HUES48 (cell line): ENCODE data around the gene TNFSF13B.

ENCODE experiments used
- H3K27ac ChIP-seq: one replicate; pipeline ENCODE4 v1.7.0; 2013; ENCODE audit warnings: low read depth, low read length, inconsistent platforms
- H3K27me3 ChIP-seq: 2 replicates; pipeline ENCODE4 v1.6.1; 2013; ENCODE audit warnings: mild to moderate bottlenecking, low read length; ENCODE audit not compliant: control insufficient read depth, insufficient read depth
- H3K36me3 ChIP-seq: 2 replicates; pipeline ENCODE4 v1.6.1; 2013; ENCODE audit warnings: low read length; ENCODE audit not compliant: control insufficient read depth, insufficient read depth
- H3K4me1 ChIP-seq: 2 replicates; pipeline ENCODE4 v1.6.1; 2013; ENCODE audit warnings: mild to moderate bottlenecking, low read length; ENCODE audit not compliant: control insufficient read depth, insufficient read depth
- H3K4me3 ChIP-seq: 2 replicates; pipeline ENCODE4 v1.5.1; 2013; ENCODE audit warnings: mild to moderate bottlenecking, low read depth, low read length
- H3K9ac ChIP-seq: 2 replicates; pipeline ENCODE4 v1.6.1; 2013; ENCODE audit warnings: mild to moderate bottlenecking, low read depth, low read length, moderate library complexity
- H3K9me3 ChIP-seq: 2 replicates; pipeline ENCODE4 v1.6.1; 2013; ENCODE audit warnings: low read length; ENCODE audit not compliant: control insufficient read depth, insufficient read depth

Gene TNFSF13B, protein sequence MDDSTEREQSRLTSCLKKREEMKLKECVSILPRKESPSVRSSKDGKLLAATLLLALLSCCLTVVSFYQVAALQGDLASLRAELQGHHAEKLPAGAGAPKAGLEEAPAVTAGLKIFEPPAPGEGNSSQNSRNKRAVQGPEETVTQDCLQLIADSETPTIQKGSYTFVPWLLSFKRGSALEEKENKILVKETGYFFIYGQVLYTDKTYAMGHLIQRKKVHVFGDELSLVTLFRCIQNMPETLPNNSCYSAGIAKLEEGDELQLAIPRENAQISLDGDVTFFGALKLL

GRCh38 chr13:108269601-108270328 lies at the start of gene TNFSF13B:
TNFSF13B (plus strand) TSS chr13:108269718; CDS start chr13:108269896, 178 bp downstream.
- no peaks in the 10 kb centered on the region for H3K27me3 ChIP-seq
- no peaks in the 10 kb centered on the region for H3K9me3 ChIP-seq
- no peak within 1 kb of the TSS for H3K4me3 ChIP-seq
- H3K4me1 ChIP-seq: no peaks in the 10 kb centered on the region
- H3K9ac ChIP-seq: no peak within 1 kb of the TSS
- no peaks in the 10 kb centered on the region for H3K36me3 ChIP-seq
- no peak within 1 kb of the TSS for H3K27ac ChIP-seq

DNA sequence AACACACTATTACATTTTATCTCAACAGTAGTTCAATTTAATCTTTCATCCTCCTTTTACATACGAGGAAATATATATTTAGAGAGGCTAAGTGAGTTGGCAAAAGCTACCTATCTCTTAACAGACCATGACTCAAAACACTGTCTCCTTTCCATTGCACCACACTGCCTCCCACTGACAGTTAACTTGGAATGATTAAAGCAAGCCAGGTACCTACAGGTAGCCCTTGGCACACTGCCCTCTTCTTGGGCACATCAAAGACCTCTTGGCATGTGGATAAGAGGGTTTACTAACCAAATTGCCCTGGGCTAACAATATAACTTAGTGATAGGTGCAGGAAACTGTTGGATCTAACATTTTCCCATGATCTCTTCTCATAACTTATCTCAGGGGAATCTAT lies 49.5 kb upstream of the TNFSF13B start:
- H3K36me3 ChIP-seq: no peaks in the 10 kb centered on the region
- H3K9ac ChIP-seq: no peak overlapping the region

DNA sequence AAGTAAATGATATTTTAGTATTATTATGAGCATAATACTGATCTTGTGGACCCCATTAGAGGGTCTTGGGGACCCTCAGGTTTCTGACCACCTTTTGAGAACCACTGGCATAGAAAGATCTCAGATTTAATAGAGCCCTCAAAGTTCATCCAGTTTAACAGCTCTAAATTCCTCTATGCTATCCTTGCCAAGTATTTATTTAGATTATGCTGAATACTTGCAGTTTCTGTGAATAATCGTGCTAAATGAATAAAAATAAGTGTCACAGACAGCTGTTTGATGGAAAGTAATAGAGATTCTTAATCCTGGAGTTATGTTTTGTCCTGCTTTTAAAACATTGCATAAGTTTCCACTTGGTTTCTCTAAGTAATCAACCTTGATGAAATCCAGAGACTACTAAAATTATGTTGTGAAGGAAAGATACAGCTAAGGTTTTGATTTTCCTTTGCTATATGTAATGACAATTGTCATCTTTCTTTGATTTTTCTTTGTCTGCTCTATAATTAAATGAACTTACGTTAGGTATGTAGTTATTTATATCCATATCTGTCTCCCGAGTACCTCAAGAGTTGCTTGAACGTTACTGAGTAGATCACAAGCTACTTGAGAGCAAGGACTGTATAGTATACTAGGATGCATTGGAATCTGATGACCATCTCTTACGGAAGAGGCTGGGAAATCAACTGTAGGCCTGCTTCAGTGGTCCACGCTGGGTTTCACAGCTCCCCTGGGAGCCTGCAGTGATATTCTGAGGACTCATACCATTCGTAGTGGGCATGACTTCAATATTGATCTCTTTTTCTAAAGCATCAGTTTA lies 45.6 kb upstream of the TNFSF13B start:
- no peaks in the 10 kb centered on the region for H3K27me3 ChIP-seq
- no peaks in the 10 kb centered on the region; the same call in 1 of the 2 replicates for H3K4me1 ChIP-seq
- H3K27ac ChIP-seq: no peak overlapping the region
- H3K4me3 ChIP-seq: no peak overlapping the region
- no peak overlapping the region for H3K9ac ChIP-seq
- H3K9me3 ChIP-seq: no peaks in the 10 kb centered on the region
- no peaks in the 10 kb centered on the region for H3K36me3 ChIP-seq

More for the DNA sequence above, 49.5 kb upstream of the TNFSF13B start:
- Histone ChIP-seq H3K27ac (no peak overlapping the region), H3K27me3 (no peaks in the 10 kb centered on the region), H3K9me3 (no peaks in the 10 kb centered on the region), H3K4me3 (no peak overlapping the region), H3K4me1 (peaks cover 3% of the 10 kb centered on the region; the same call in 1 of the 2 replicates)

DNA sequence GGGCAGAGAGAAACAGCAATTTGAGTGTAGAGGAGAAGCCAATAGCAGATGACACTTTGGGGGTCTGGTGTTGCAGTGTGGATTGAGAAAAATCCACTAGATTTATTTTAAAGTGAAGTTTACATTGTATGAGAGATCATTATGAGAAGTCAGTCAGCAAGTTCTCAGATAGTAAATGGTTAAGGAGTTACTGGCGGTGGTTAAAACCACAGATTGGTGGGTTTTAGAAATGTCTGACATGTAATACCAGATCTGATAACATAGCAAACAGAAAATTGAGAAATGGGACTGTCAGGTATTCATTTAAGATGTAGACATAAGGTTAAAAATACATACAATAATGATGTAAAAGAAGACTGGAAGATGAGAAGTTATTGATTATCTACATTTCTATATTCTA lies 44.1 kb upstream of the TNFSF13B start:
- Histone ChIP-seq H3K36me3 (peaks cover under 1% of the 10 kb centered on the region; the same call in 1 of the 2 replicates), H3K4me3 (no peak overlapping the region), H3K27ac (no peak overlapping the region), H3K9me3 (no peaks in the 10 kb centered on the region), H3K9ac (no peak overlapping the region), H3K4me1 (no peaks in the 10 kb centered on the region), H3K27me3 (no peaks in the 10 kb centered on the region)

DNA sequence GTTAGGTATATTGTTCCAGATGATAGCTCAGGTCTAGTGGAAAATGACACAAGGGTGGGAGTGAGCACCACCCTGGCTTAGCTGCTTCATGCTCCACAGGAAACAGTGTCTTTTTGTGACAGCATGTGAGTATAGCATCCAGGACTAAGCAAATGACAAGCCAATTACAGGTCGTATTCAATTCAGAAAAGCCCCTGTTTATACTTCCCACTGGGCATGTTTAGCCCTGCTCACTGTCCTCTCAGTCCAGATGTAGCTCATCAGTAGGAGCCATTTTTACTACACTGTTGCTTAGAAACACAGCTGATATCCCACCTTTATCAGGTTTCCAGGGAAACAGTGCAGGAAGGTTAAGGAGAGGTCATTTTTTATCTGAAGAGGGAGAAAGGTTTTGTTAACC lies 43.3 kb upstream of the TNFSF13B start:
- Histone ChIP-seq H3K9me3 (no peaks in the 10 kb centered on the region), H3K9ac (no peak overlapping the region), H3K27me3 (no peaks in the 10 kb centered on the region), H3K4me1 (no peaks in the 10 kb centered on the region), H3K27ac (no peak overlapping the region), H3K4me3 (no peak overlapping the region), H3K36me3 (peaks cover 3% of the 10 kb centered on the region; the same call in 1 of the 2 replicates)

GRCh38 chr13:108227651-108228272 lies 41.8 kb upstream of the TNFSF13B start:
- Histone ChIP-seq H3K27ac (no peak overlapping the region), H3K4me3 (no peak overlapping the region), H3K9me3 (no peaks in the 10 kb centered on the region), H3K27me3 (no peaks in the 10 kb centered on the region), H3K9ac (no peak overlapping the region), H3K4me1 (no peaks in the 10 kb centered on the region), H3K36me3 (peaks cover 3% of the 10 kb centered on the region; the same call in 1 of the 2 replicates)

GRCh38 chr13:108230377-108230776 lies 39.1 kb upstream of the TNFSF13B start:
- no peaks in the 10 kb centered on the region for H3K9me3 ChIP-seq
- no peaks in the 10 kb centered on the region for H3K4me1 ChIP-seq
- no peak overlapping the region for H3K4me3 ChIP-seq
- H3K27ac ChIP-seq: no peak overlapping the region
- H3K27me3 ChIP-seq: no peaks in the 10 kb centered on the region
- H3K36me3 ChIP-seq: peaks cover 3% of the 10 kb centered on the region; the same call in 1 of the 2 replicates
- no peak overlapping the region for H3K9ac ChIP-seq

GRCh38 chr13:108249150-108249549 lies 20.4 kb upstream of the TNFSF13B start:
- H3K27ac ChIP-seq: no peak overlapping the region
- H3K9me3 ChIP-seq: no peaks in the 10 kb centered on the region
- H3K4me3 ChIP-seq: no peak overlapping the region
- no peak overlapping the region for H3K9ac ChIP-seq
- H3K36me3 ChIP-seq: no peaks in the 10 kb centered on the region
- no peaks in the 10 kb centered on the region for H3K4me1 ChIP-seq
- no peaks in the 10 kb centered on the region for H3K27me3 ChIP-seq

- Histone ChIP-seq H3K4me3 (no peak overlapping the region), H3K27ac (no peak overlapping the region), H3K4me1 (no peaks in the 10 kb centered on the region)
These were observed 12.3 kb upstream of the TNFSF13B start for GRCh38 chr13:108257248-108257647.

GRCh38 chr13:108263621-108264355 lies 5.7 kb upstream of the TNFSF13B start:
- no peak overlapping the region for H3K27ac ChIP-seq
- H3K4me1 ChIP-seq: no peaks in the 10 kb centered on the region
- no peaks in the 10 kb centered on the region for H3K27me3 ChIP-seq
- no peak overlapping the region for H3K4me3 ChIP-seq
- no peaks in the 10 kb centered on the region for H3K36me3 ChIP-seq
- no peaks in the 10 kb centered on the region for H3K9me3 ChIP-seq
- H3K9ac ChIP-seq: no peak overlapping the region

More at GRCh38 chr13:108257248-108257647, 12.3 kb upstream of the TNFSF13B start:
- Histone ChIP-seq H3K9ac (no peak overlapping the region), H3K9me3 (no peaks in the 10 kb centered on the region), H3K36me3 (no peaks in the 10 kb centered on the region), H3K27me3 (no peaks in the 10 kb centered on the region)
